Neural progenitor cell (in vitro differentiated cells): Measurements from ENCODE around the gene CDH10. TPM values are rescaled to one million over a fixed set of nuclear protein-coding genes. Genes with fewer than 3 reads are reported as not detected.

Source experiments
- DNase-seq: peaks from one replicate; pipeline ENCODE4 v3.0.0-alpha.2; 2016; ENCODE audit warnings: low spot score
- H2AFZ ChIP-seq: fragments of 200-600 bp; sonication (generic); replicated peaks from 2 replicates; pipeline ENCODE4 v1.6.1; 2016; ENCODE audit warnings: antibody characterized with exemption
- H3F3A ChIP-seq: fragments of 200-600 bp; sonication (generic); 2 replicates; pipeline ENCODE4 v1.6.1; 2016; ENCODE audit warnings: antibody characterized with exemption, low read depth
- H3K27ac ChIP-seq: fragments of 200-600 bp; sonication (generic); 2 replicates; pipeline ENCODE4 v1.5.1; 2016; ENCODE audit warnings: mild to moderate bottlenecking
- H3K27me3 ChIP-seq: fragments of 200-600 bp; sonication (generic); 2 replicates; pipeline ENCODE4 v1.6.1; 2016; ENCODE audit warnings: mild to moderate bottlenecking, moderate library complexity
- H3K36me3 ChIP-seq: fragments of 200-600 bp; sonication (generic); 2 replicates; pipeline ENCODE4 v1.5.1; 2016
- H3K4me1 ChIP-seq: fragments of 200-600 bp; sonication (generic); 2 replicates; pipeline ENCODE4 v1.6.1; 2016; ENCODE audit warnings: mixed run types
- H3K4me2 ChIP-seq: fragments of 200-600 bp; sonication (generic); 2 replicates; pipeline ENCODE4 v1.6.1; 2016
- H3K4me3 ChIP-seq: fragments of 200-600 bp; sonication (generic); 2 replicates; pipeline ENCODE4 v1.5.1; 2016
- H3K79me2 ChIP-seq: fragments of 200-600 bp; sonication (generic); 2 replicates; pipeline ENCODE4 v1.6.1; 2016; ENCODE audit warnings: low read depth
- H3K9ac ChIP-seq: fragments of 200-600 bp; sonication (generic); 2 replicates; pipeline ENCODE4 v1.6.1; 2016
- H3K9me3 ChIP-seq: fragments of 200-600 bp; sonication (generic); 2 replicates; pipeline ENCODE4 v1.5.1; 2016; ENCODE audit warnings: low read depth
- H4K20me1 ChIP-seq: fragments of 200-600 bp; sonication (generic); 2 replicates; pipeline ENCODE4 v1.6.1; 2016; ENCODE audit warnings: low read depth
- H3K27ac Mint-ChIP-seq: 3 replicates; pipeline ENCODE4 v1.8.0; 2021; ENCODE audit warnings: mixed read lengths
- H3K27me3 Mint-ChIP-seq: 2 replicates; pipeline ENCODE4 v1.8.0; 2022; ENCODE audit warnings: low read depth, mild to moderate bottlenecking, inconsistent platforms, moderate library complexity, mixed read lengths; ENCODE audit not compliant: insufficient read depth
- H3K36me3 Mint-ChIP-seq: 3 replicates; pipeline ENCODE4 v1.8.0; 2021; ENCODE audit warnings: mixed read lengths
- H3K4me1 Mint-ChIP-seq: 3 replicates; pipeline ENCODE4 v1.8.0; 2021; ENCODE audit warnings: mixed read lengths
- H3K4me3 Mint-ChIP-seq: 3 replicates; pipeline ENCODE4 v1.8.0; 2021; ENCODE audit warnings: mild to moderate bottlenecking, moderate library complexity, mixed read lengths
- H3K9me3 Mint-ChIP-seq: 3 replicates; pipeline ENCODE4 v1.8.0; 2020; ENCODE audit warnings: mixed read lengths
- CTCF ChIP-seq: fragments of 200-600 bp; sonication (generic); IDR thresholded peaks from 2 replicates; pipeline ENCODE4 v1.5.1; 2017; ENCODE audit warnings: antibody characterized with exemption, mild to moderate bottlenecking
- EZH2 ChIP-seq: fragments of 200-600 bp; sonication (generic); IDR thresholded peaks from 2 replicates; pipeline ENCODE4 v1.6.1; 2017; ENCODE audit warnings: antibody characterized with exemption, mild to moderate bottlenecking, moderate library complexity
- EZH2phosphoT487 ChIP-seq: fragments of 200-600 bp; sonication (generic); IDR thresholded peaks from 2 replicates; pipeline ENCODE4 v1.6.1; 2017; ENCODE audit warnings: antibody characterized with exemption
- small RNA-seq: library from RNA; depleted of rRNA; stranded (forward); fragments of <200 nt; gene quantifications from one replicate; pipeline ENCODE3, GENCODE V24; 2015
- total RNA-seq: library from RNA; depleted of rRNA; stranded (reverse); fragments of >200 nt; gene quantifications from 2 replicates; pipeline ENCODE4 v1.2.3, GENCODE V29; 2015; ENCODE audit warnings: low replicate concordance

CDH10 gene
- total RNA-seq, 1 donor from 2014 or later: 0.19 TPM

GRCh38 chr5:24472518-24472917 is 172.3 kb downstream of the CDH10 start:
- H3K9me3 ChIP-seq: peaks cover 16% of the 10 kb centered on the region
- no peaks in the 10 kb centered on the region for H3K79me2 ChIP-seq
- no peak overlapping the region for H3K4me3 Mint-ChIP-seq
- no peaks in the 10 kb centered on the region for H3K27me3 ChIP-seq
- H3K9me3 Mint-ChIP-seq: peaks cover 7% of the 10 kb centered on the region
- no peak overlapping the region for H3K4me2 ChIP-seq
- H3K27me3 Mint-ChIP-seq: no peaks in the 10 kb centered on the region
- no peaks in the 10 kb centered on the region for H3K36me3 Mint-ChIP-seq
- no peak overlapping the region for H3K9ac ChIP-seq
- H3K4me1 ChIP-seq: no peaks in the 10 kb centered on the region
- DNase-seq: no peak
- no peaks in the 10 kb centered on the region for H3K4me1 Mint-ChIP-seq
- no peak overlapping the region for H3K27ac Mint-ChIP-seq
- no peaks in the 10 kb centered on the region for H3F3A ChIP-seq
- peaks cover 9% of the 10 kb centered on the region for H3K36me3 ChIP-seq
- TF ChIP-seq EZH2: no peak
- TF ChIP-seq CTCF: no peak
- no peak for TF ChIP-seq EZH2phosphoT487
- H3K4me3 ChIP-seq: no peak overlapping the region
- no peaks in the 10 kb centered on the region for H4K20me1 ChIP-seq
- peak overlapping the region; percentile 8 for H2AFZ ChIP-seq
- no peak overlapping the region for H3K27ac ChIP-seq

GRCh38 chr5:24444414-24444813 is 200.4 kb downstream of the CDH10 start:
- no peak for DNase-seq
- no peak overlapping the region for H3K27ac ChIP-seq
- no peak for TF ChIP-seq CTCF
- no peak for TF ChIP-seq EZH2phosphoT487
- TF ChIP-seq EZH2: no peak

GRCh38 chr5:24439465-24439864 is 205.3 kb downstream of the CDH10 start:
- Histone ChIP-seq H3F3A (no peaks in the 10 kb centered on the region), H3K27ac (no peak overlapping the region), H3K79me2 (no peaks in the 10 kb centered on the region), H3K36me3 (no peaks in the 10 kb centered on the region), H3K27me3 (no peaks in the 10 kb centered on the region), H3K4me1 (no peaks in the 10 kb centered on the region), H3K4me3 (no peak overlapping the region), H4K20me1 (no peaks in the 10 kb centered on the region), H3K4me2 (no peak overlapping the region), H3K9me3 (no peaks in the 10 kb centered on the region), H3K9ac (no peak overlapping the region), H2AFZ (peak overlapping the region; percentile 50)
- Mint-ChIP-seq H3K36me3 (no peaks in the 10 kb centered on the region), H3K9me3 (no peaks in the 10 kb centered on the region), H3K4me1 (no peaks in the 10 kb centered on the region), H3K27me3 (peaks cover 7% of the 10 kb centered on the region), H3K4me3 (no peak overlapping the region), H3K27ac (no peak overlapping the region)
- no peak for DNase-seq
- no peak for TF ChIP-seq EZH2phosphoT487
- TF ChIP-seq CTCF: no peak
- TF ChIP-seq EZH2: no peak

More at GRCh38 chr5:24444414-24444813, 200.4 kb downstream of the CDH10 start:
- no peaks in the 10 kb centered on the region for H3F3A ChIP-seq
- Mint-ChIP-seq H3K27ac (no peak overlapping the region), H3K4me1 (no peaks in the 10 kb centered on the region), H3K27me3 (peaks cover 10% of the 10 kb centered on the region), H3K36me3 (no peaks in the 10 kb centered on the region), H3K4me3 (no peak overlapping the region), H3K9me3 (no peaks in the 10 kb centered on the region)
- H3K36me3 ChIP-seq: no peaks in the 10 kb centered on the region
- H3K4me1 ChIP-seq: no peaks in the 10 kb centered on the region
- no peak overlapping the region for H2AFZ ChIP-seq
- H3K9me3 ChIP-seq: no peaks in the 10 kb centered on the region
- H3K79me2 ChIP-seq: no peaks in the 10 kb centered on the region
- no peaks in the 10 kb centered on the region for H4K20me1 ChIP-seq
- no peak overlapping the region for H3K4me2 ChIP-seq
- no peak overlapping the region for H3K9ac ChIP-seq
- H3K27me3 ChIP-seq: no peaks in the 10 kb centered on the region
- H3K4me3 ChIP-seq: no peak overlapping the region

Small RNA genes lying within 50 kb of the gene (small RNA-seq; reads per million reads assigned to genes)
- gene AC091885.1: not detected
- gene RF00017: not detected
